Muscle of back (tissue), 11 donors: Measurements from ENCODE around the gene TNRC6C. TPM values are rescaled to one million over a fixed set of nuclear protein-coding genes. Genes with fewer than 3 reads are reported as not detected.
"Not testable (repeated sequence)": the region's sequence is repeated elsewhere in the genome, so short reads cannot be mapped to it uniquely, and the experiment has no call there.

Experiments
- DNase-seq, 3 donors: peaks; one replicate each; pipeline versions ENCODE4 v3.0.0 to v3.0.0-alpha.2; 2013
- polyA plus RNA-seq, 10 donors: library from polyadenylated mRNA; unstranded; fragments of 120-200 nt; gene quantifications; one replicate each; pipeline ENCODE4 v1.2.1, GENCODE V29; 2013; ENCODE audit not compliant: insufficient read length in 10 of 10

TNRC6C gene
- polyA plus RNA-seq, 10 donors, result 7.7 to 12.0 (median 10.1) TPM

GRCh38 chr17:77930780-77931768 lies 27.4 kb upstream of the TNRC6C start:
- DNase-seq, result no peak

GRCh38 chr17:77933777-77934398 lies 24.6 kb upstream of the TNRC6C start:
- DNase-seq, result no peak

GRCh38 chr17:77935121-77935571 lies 23.4 kb upstream of the TNRC6C start:
- DNase-seq, result no peak

- not testable (repeated sequence) for DNase-seq
Measured at GRCh38 chr17:77935744-77936143, 22.8 kb upstream of the TNRC6C start.

GRCh38 chr17:77936881-77937280 lies 21.6 kb upstream of the TNRC6C start:
- DNase-seq, result no peak

- no peak for DNase-seq
Measured at GRCh38 chr17:77941004-77941403, 17.5 kb upstream of the TNRC6C start.

GRCh38 chr17:77942112-77942988 lies 16.2 kb upstream of the TNRC6C start:
- no peak for DNase-seq

- no peak for DNase-seq
Measured at GRCh38 chr17:77943971-77944370, 14.5 kb upstream of the TNRC6C start.

GRCh38 chr17:77944390-77945222 lies 13.9 kb upstream of the TNRC6C start:
- DNase-seq, result no peak

- no peak for DNase-seq
Measured at GRCh38 chr17:77946900-77947645, 11.4 kb upstream of the TNRC6C start.

GRCh38 chr17:77948690-77949114 lies 9.8 kb upstream of the TNRC6C start:
- peak in 1 of 3 donors; percentile 25 for DNase-seq

GRCh38 chr17:77951123-77951522 lies 7.4 kb upstream of the TNRC6C start:
- DNase-seq, result no peak

- DNase-seq, result no peak
Measured at GRCh38 chr17:77952368-77952767, 6.1 kb upstream of the TNRC6C start.

GRCh38 chr17:77957235-77957856 lies 1.2 kb upstream of the TNRC6C start:
- peak in 2 of 3 donors; percentile 24 to 70 for DNase-seq

- no peak for DNase-seq
Measured at GRCh38 chr17:77958716-77959125, 218 bp downstream of the TNRC6C start.

GRCh38 chr17:77959126-77959925 lies 823 bp downstream of the TNRC6C start:
- DNase-seq, result peak in 2 of 3 donors; percentile 17 to 56

GRCh38 chr17:77959926-77960521 lies 1.5 kb downstream of the TNRC6C start:
- DNase-seq, result peak in 2 of 3 donors; percentile 28 to 70

GRCh38 chr17:77961741-77962140 lies 3.2 kb downstream of the TNRC6C start:
- peak in 2 of 3 donors; percentile 32 to 45 for DNase-seq
